GM12873 (cell line): ENCODE data around the gene RPL15.

Source experiments
- CTCF ChIP-seq: IDR thresholded peaks from 2 replicates; pipeline ENCODE4 v1.5.1; 2012; ENCODE audit warnings: low read depth, mild to moderate bottlenecking, moderate library complexity, low read length, control low read depth; ENCODE audit not compliant: insufficient read depth; ENCODE audit errors: missing control alignments

The RPL15 gene

GRCh38 chr3:23916152-23916885 lies 613 bp upstream of the RPL15 start:
- TF ChIP-seq CTCF, result no peak

GRCh38 chr3:23919628-23920027 lies 2.7 kb downstream of the RPL15 start:
- TF ChIP-seq CTCF, result no peak

- TF ChIP-seq CTCF, result no peak
Measured at GRCh38 chr3:23920151-23920655, 3.3 kb downstream of the RPL15 start.

- TF ChIP-seq CTCF, result no peak
Measured at GRCh38 chr3:23921052-23921511, 4.2 kb downstream of the RPL15 start.

GRCh38 chr3:23923786-23924185 lies 6.9 kb downstream of the RPL15 start:
- no peak for TF ChIP-seq CTCF

GRCh38 chr3:23926246-23926645 lies 9.3 kb downstream of the RPL15 start:
- TF ChIP-seq CTCF, result no peak

- no peak for TF ChIP-seq CTCF
Measured at GRCh38 chr3:23926736-23927135, 9.8 kb downstream of the RPL15 start.
